ENCODE results near the gene XPR1. TPM values are rescaled to one million over a fixed set of nuclear protein-coding genes. Genes with fewer than 3 reads are reported as not detected.

Gene XPR1
- total and polyA plus RNA-seq, 10 of the 15 experiments (the other 5 are each of a cell fraction or from before 2014, with no cell fraction given) = 1.1 to 33.9 (median 11.3) TPM

- no peak for TF ChIP-seq PRDM15 (CRISPR knock-in tag; IDR thresholded peaks at IDR 0.05)
- no peak for TF ChIP-seq MTA2 (IDR thresholded peaks at IDR 0.05; ENCODE audit: low read depth)
- no peak for TF ChIP-seq EZH2 (IDR thresholded peaks at IDR 0.05; ENCODE audit: borderline replicate concordance, control insufficient read depth, low read depth, low read length)
- TF ChIP-seq ZNF622 (IDR thresholded peaks at IDR 0.05) = no peak
These were observed 284.4 kb downstream of the XPR1 start (continued) for GRCh38 chr1:180916012-180916770.

- Histone ChIP-seq H3K79me2 (ENCODE audit: control insufficient read depth, insufficient read depth, low read length) (no peaks in the 10 kb centered on the region), H2AFZ (ENCODE audit: control insufficient read depth, low read depth, low read length) (no peak overlapping the region), H3K9ac (ENCODE audit: control insufficient read depth, insufficient read depth, low read length) (no peak overlapping the region), H4K20me1 (ENCODE audit: control insufficient read depth, insufficient read depth) (no peaks in the 10 kb centered on the region), H3K27me3 (replicated peaks in 1 of 2; ENCODE audit: control insufficient read depth in 2 of 2, insufficient read depth in 2 of 2, low read length in 1 of 2) (peaks cover 0 to 4% of the 10 kb centered on the region in 2 experiments; a peak in 2 of 4 replicates), H3K36me3 (ENCODE audit: control insufficient read depth in 2 of 2, insufficient read depth in 2 of 2, low read length in 1 of 2) (no peaks in the 10 kb centered on the region), H3K4me3 (no peak overlapping the region), H3K27ac (ENCODE audit: control insufficient read depth, insufficient read depth) (no peak overlapping the region), H3K4me1 (ENCODE audit: control insufficient read depth, insufficient read depth, low read length) (peaks cover 9% of the 10 kb centered on the region), H3K9me3 (replicated peaks; ENCODE audit: control insufficient read depth, insufficient read depth, low read length) (no peaks in the 10 kb centered on the region), H3K4me2 (ENCODE audit: control insufficient read depth, insufficient read depth) (no peak overlapping the region)
- ChIA-PET POLR2A (no interaction called here), CTCF (interaction anchor here (0.9 to 19.8 kb wide), 3 partner anchors 11 to 401 kb away, joined by 3 to 344 read pairs (median 7); no protein-coding TSS in a partner anchor), RAD21 (ENCODE audit: unreplicated experiment) (interaction anchor here (0.9 to 16.7 kb wide), 6 partner anchors 8 to 225 kb away, joined by 3 to 215 read pairs (median 4); no protein-coding TSS in a partner anchor), SMC1A (ENCODE audit: uncharacterized antibody, unreplicated experiment) (interaction anchor here (0.6 to 19.3 kb wide), 4 partner anchors 8 to 39 kb away, joined by 3 to 304 read pairs (median 6); no protein-coding TSS in a partner anchor)
- in situ Hi-C loops (cut with MboI) (no loop called here), intact Hi-C loops (cut with micrococcal nuclease; ENCODE audit: unreplicated experiment) (no loop called here)
- WGBS (ENCODE audit: insufficient coverage, insufficient replicate concordance, low lambda C conversion rate, missing lambda C conversion rate) = 51% methylated on average over 10 of the region's 10 CpGs
- DNase-seq (ENCODE audit: low read depth, low spot score) = no peak
- no peak for FAIRE-seq
- ATAC-seq = no peak
- BruUV-seq (replicated peaks) = no TSS peak
- TF ChIP-seq DPF2 (IDR thresholded peaks at IDR 0.05) = no peak
- no peak for TF ChIP-seq MEF2A (IDR thresholded peaks at IDR 0.05; ENCODE audit: insufficient read depth, low read depth, low read length)
- no peak for TF ChIP-seq RUNX3 (IDR thresholded peaks at IDR 0.05; ENCODE audit: low read length)
- no peak for TF ChIP-seq ZZZ3 (IDR thresholded peaks at IDR 0.05; ENCODE audit: control insufficient read depth, insufficient read length, low read depth)
- no peak for TF ChIP-seq SPI1 (IDR thresholded peaks at IDR 0.05; ENCODE audit: borderline replicate concordance, insufficient read depth, low read depth, low read length)
- no peak for TF ChIP-seq SKIL (IDR thresholded peaks at IDR 0.05; ENCODE audit: low read depth, poor library complexity, severe bottlenecking)
- TF ChIP-seq PAX5 (IDR thresholded peaks at IDR 0.05; ENCODE audit: borderline replicate concordance, low read depth, low read length) = no peak
- TF ChIP-seq TBL1XR1 (IDR thresholded peaks at IDR 0.05; ENCODE audit: low read depth, low read length) = no peak
- TF ChIP-seq ESRRA (IDR thresholded peaks at IDR 0.05; ENCODE audit: low read length) = no peak
- no peak for TF ChIP-seq EP300 (IDR thresholded peaks at IDR 0.05; ENCODE audit: borderline replicate concordance in 1 of 2, control insufficient read depth in 1 of 2, low read depth in 2 of 2, low read length in 2 of 2)
- TF ChIP-seq TAF1 (IDR thresholded peaks at IDR 0.05; ENCODE audit: borderline replicate concordance, low read depth, low read length) = no peak
These were observed 284.9 kb downstream of the XPR1 start for GRCh38 chr1:180916771-180917170.
